HG03565 (cell line): ENCODE data around the gene FNIP2.
"Not testable (repeated sequence)": the region's sequence is repeated elsewhere in the genome, so short reads cannot be mapped to it uniquely, and the experiment has no call there.

Source experiments
- ATAC-seq: cut with Tn5 transposase; IDR thresholded peaks from one replicate; pipeline ENCODE4 v1.9.1; 2021; ENCODE audit warnings: mild to moderate bottlenecking, moderate library complexity; ENCODE audit not compliant: unreplicated experiment

Gene FNIP2

GRCh38 chr4:158788516-158788915, 19.7 kb downstream of the FNIP2 start:
- no peak for ATAC-seq

- ATAC-seq = no peak
Observed at GRCh38 chr4:158789853-158790252, 21.0 kb downstream of the FNIP2 start.

GRCh38 chr4:158793021-158793420, 24.2 kb downstream of the FNIP2 start:
- no peak for ATAC-seq

- ATAC-seq = not testable (repeated sequence)
Observed at GRCh38 chr4:158793430-158793829, 24.6 kb downstream of the FNIP2 start.

GRCh38 chr4:158796370-158797140, 27.7 kb downstream of the FNIP2 start:
- no peak for ATAC-seq

- no peak for ATAC-seq
Observed at GRCh38 chr4:158798062-158798461, 29.2 kb downstream of the FNIP2 start.

GRCh38 chr4:158799013-158799770, 30.4 kb downstream of the FNIP2 start:
- no peak for ATAC-seq

- no peak for ATAC-seq
Observed at GRCh38 chr4:158799856-158800255, 31.0 kb downstream of the FNIP2 start.

GRCh38 chr4:158801066-158801465, 32.2 kb downstream of the FNIP2 start:
- no peak for ATAC-seq

GRCh38 chr4:158801677-158802076, 32.9 kb downstream of the FNIP2 start:
- ATAC-seq = no peak

- no peak for ATAC-seq
Observed at GRCh38 chr4:158802914-158803313, 34.1 kb downstream of the FNIP2 start.

- ATAC-seq = no peak
Observed at GRCh38 chr4:158805635-158806471, 37.0 kb downstream of the FNIP2 start.

- no peak for ATAC-seq
Observed at GRCh38 chr4:158807691-158808090, 38.9 kb downstream of the FNIP2 start.

GRCh38 chr4:158808399-158808798, 39.6 kb downstream of the FNIP2 start:
- ATAC-seq = no peak

- not testable (repeated sequence) for ATAC-seq
Observed at GRCh38 chr4:158809208-158809607, 40.4 kb downstream of the FNIP2 start.

- peak; percentile 83 for ATAC-seq
Observed at GRCh38 chr4:158809611-158810486, 41.0 kb downstream of the FNIP2 start.

GRCh38 chr4:158810487-158811215, 41.8 kb downstream of the FNIP2 start:
- no peak for ATAC-seq

GRCh38 chr4:158811216-158811540, 42.4 kb downstream of the FNIP2 start:
- ATAC-seq = no peak

- no peak for ATAC-seq
Observed at GRCh38 chr4:158811704-158812103, 42.9 kb downstream of the FNIP2 start.

- no peak for ATAC-seq
Observed at GRCh38 chr4:158812133-158812532, 43.3 kb downstream of the FNIP2 start.
